ENCODE results near the gene DNAJC24.

GRCh38 chr11:31404614-31405013 is 35.0 kb downstream of the DNAJC24 start:
- TF ChIP-seq CTCF (IDR thresholded peaks at IDR 0.05; ENCODE audit: poor library complexity, severe bottlenecking) = no peak
- no peak for TF ChIP-seq EZH2 (IDR thresholded peaks at IDR 0.05; ENCODE audit: borderline replicate concordance, insufficient read depth, low read length, poor library complexity, severe bottlenecking)
- no peak for TF ChIP-seq TAF1 (IDR thresholded peaks at IDR 0.05; ENCODE audit: low read depth)
